Bronchial epithelial cell (primary cell): Measurements from ENCODE around the gene IGSF9B. TPM values are rescaled to one million over a fixed set of nuclear protein-coding genes. Genes with fewer than 3 reads are reported as not detected.

Experiments used
- DNase-seq: peaks from one replicate; pipeline ENCODE4 v3.0.0-alpha.2; 2010; ENCODE audit warnings: low read depth
- FAIRE-seq: peaks from 2 replicates; lab custom pipeline; 2011; peaks lifted over from hg19 to GRCh38; lab: Jason Lieb, UNC
- H3K27me3 ChIP-seq: 2 replicates; pipeline ENCODE4 v1.5.1; 2011; ENCODE audit warnings: low read length; ENCODE audit not compliant: control insufficient read depth, insufficient read depth
- H3K36me3 ChIP-seq: 2 replicates; pipeline ENCODE4 v1.5.1; 2011; ENCODE audit warnings: low read length; ENCODE audit not compliant: control insufficient read depth, insufficient read depth
- H3K4me3 ChIP-seq: 2 replicates; pipeline ENCODE4 v1.5.1; 2011; ENCODE audit warnings: mild to moderate bottlenecking, low read depth, low read length, control low read depth
- total RNA-seq: library from RNA; depleted of rRNA; stranded (reverse); fragments of >200 nt; gene quantifications from 2 replicates; pipeline ENCODE4 v1.2.1, GENCODE V29; 2014
- TF ChIP-seq, protein P1 (sequence below): IDR thresholded peaks from 2 replicates; pipeline ENCODE4 v1.5.1; 2011; ENCODE audit warnings: mild to moderate bottlenecking, moderate library complexity, low read length, control low read depth, inconsistent platforms; ENCODE audit not compliant: insufficient read depth, severe bottlenecking

The IGSF9B gene
- total RNA-seq, 1 donor from 2014 or later, result under 0.01 TPM

- Histone ChIP-seq H3K4me3 (no peak overlapping the region), H3K36me3 (no peaks in the 10 kb centered on the region), H3K27me3 (peaks cover 13% of the 10 kb centered on the region)
- no peak for DNase-seq
- peak; percentile 64 for FAIRE-seq
- TF ChIP-seq, protein P1, sequence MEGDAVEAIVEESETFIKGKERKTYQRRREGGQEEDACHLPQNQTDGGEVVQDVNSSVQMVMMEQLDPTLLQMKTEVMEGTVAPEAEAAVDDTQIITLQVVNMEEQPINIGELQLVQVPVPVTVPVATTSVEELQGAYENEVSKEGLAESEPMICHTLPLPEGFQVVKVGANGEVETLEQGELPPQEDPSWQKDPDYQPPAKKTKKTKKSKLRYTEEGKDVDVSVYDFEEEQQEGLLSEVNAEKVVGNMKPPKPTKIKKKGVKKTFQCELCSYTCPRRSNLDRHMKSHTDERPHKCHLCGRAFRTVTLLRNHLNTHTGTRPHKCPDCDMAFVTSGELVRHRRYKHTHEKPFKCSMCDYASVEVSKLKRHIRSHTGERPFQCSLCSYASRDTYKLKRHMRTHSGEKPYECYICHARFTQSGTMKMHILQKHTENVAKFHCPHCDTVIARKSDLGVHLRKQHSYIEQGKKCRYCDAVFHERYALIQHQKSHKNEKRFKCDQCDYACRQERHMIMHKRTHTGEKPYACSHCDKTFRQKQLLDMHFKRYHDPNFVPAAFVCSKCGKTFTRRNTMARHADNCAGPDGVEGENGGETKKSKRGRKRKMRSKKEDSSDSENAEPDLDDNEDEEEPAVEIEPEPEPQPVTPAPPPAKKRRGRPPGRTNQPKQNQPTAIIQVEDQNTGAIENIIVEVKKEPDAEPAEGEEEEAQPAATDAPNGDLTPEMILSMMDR, result no peak
Measured at GRCh38 chr11:133952199-133953190, 4.3 kb downstream of the IGSF9B start.

DNA sequence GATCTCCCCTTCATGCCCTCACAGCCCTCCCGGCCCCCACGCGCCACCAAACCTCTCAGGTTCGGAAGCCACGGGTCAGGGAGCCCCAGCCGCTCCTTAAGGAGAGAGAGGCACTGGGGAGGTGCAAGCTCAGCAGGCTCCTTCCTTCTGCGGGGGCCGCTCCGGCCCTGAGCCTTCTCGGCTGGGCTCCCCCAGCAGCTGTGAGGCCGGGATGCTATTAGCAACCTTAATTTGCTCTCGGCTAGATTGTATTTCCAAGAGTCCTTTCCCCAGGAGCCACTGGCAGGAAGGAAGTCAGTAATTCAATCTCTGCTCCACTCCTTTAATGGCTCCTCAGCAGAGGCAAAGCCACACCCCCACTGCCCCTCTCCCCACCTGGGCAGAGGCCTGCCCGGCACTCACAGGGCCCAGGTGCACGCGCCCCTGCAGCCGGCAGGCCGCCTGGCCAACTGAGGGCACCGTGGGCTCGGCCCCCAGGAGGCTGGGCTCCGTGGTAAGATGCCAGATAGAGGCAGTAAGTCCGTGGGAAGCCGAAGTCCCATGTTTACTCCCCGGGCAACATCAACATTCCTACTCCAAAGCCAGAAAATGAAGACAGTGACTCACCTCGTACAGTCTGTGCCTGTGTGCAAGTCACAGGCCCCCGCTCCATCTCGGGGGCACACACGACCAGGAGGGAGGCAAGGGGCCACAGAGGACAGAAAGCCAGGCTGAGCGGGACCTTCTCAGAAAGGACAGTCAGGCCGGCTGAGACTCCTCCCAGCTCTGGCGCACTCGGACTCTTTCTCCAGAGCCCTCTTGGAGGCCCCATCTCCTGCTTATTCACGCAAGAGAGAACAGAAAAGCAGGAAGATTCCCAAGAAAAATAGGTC, 5.2 kb downstream of the IGSF9B start:
- H3K27me3 ChIP-seq, result peaks cover 11% of the 10 kb centered on the region
- no peak overlapping the region for H3K4me3 ChIP-seq
- DNase-seq (peak; percentile 10), FAIRE-seq (no peak)
- no peaks in the 10 kb centered on the region for H3K36me3 ChIP-seq
- TF ChIP-seq, protein P1, result no peak

DNA sequence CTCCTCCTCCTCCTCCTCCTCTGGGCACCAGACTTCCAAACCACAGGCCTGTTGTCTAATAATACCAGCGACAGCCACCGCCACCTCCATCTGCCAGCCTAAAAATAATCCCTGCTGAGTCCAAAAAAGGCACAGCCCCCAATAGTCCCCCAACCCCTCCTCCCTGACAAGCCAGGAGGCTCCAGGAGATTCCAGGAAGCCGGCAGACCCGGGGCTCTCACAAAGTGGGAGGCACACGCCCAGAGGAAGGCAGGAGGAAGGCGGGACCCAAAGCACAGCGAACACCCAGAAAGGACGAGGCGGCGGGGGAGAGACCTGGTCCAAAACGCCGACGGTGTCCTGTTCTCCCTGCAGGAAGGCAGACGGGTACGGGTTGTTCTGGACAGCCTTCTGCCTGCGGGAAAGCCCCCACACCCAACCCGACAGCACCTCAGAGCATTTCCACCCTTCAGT, 5.9 kb downstream of the IGSF9B start:
- FAIRE-seq (no peak), DNase-seq (no peak)
- H3K27me3 ChIP-seq, result peaks cover 11% of the 10 kb centered on the region
- TF ChIP-seq, protein P1, result no peak
- H3K4me3 ChIP-seq, result no peak overlapping the region
- no peaks in the 10 kb centered on the region for H3K36me3 ChIP-seq

- DNase-seq (no peak), FAIRE-seq (no peak)
- H3K4me3 ChIP-seq, result no peak overlapping the region
- TF ChIP-seq, protein P1, result no peak
- peaks cover 9% of the 10 kb centered on the region for H3K27me3 ChIP-seq
- no peaks in the 10 kb centered on the region for H3K36me3 ChIP-seq
Measured at GRCh38 chr11:133950421-133950820, 6.3 kb downstream of the IGSF9B start.

DNA sequence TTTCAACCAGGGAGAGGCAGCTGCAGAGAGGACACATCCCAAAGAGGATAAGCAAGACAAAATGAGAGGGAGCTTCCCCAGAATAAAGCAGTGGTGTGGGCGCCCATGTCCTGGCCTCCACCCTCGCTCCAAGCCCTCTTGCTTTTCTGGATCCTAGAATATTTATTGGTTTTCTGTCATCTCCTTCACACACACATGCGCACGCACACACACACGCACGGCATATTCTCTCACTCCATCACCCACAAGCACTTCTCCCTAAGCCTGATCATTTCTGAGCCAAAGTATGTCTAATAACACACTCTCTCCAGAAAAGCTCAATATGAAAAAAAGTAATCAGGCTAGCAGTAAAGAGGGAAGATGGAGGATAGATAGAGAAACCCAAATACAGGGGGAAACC, 7.6 kb downstream of the IGSF9B start:
- no peaks in the 10 kb centered on the region for H3K27me3 ChIP-seq
- no peaks in the 10 kb centered on the region for H3K36me3 ChIP-seq
- TF ChIP-seq, protein P1, result no peak
- FAIRE-seq, result no peak
- H3K4me3 ChIP-seq, result no peak overlapping the region
- DNase-seq, result no peak
